IMR-90 (cell line): ENCODE data around the gene EFCAB9.

Experiments used
- CTCF ChIP-seq: conservative IDR thresholded peaks from 2 replicates; pipeline ENCODE4 v1.5.1; 2012; ENCODE audit warnings: mild to moderate bottlenecking, low read depth, low read length, improper control_type of control experiment
- MAFK ChIP-seq: IDR thresholded peaks from 2 replicates; pipeline ENCODE4 v1.6.1; 2012; ENCODE audit warnings: low read depth, low read length, improper control_type of control experiment

- TF ChIP-seq CTCF, result no peak
- no peak for TF ChIP-seq MAFK
Observed at GRCh38 chr5:172189693-172190296, 4.2 kb upstream of the EFCAB9 start.
